Stimulated activated CD8-positive, alpha-beta memory T cell treated with anti-CD3 and anti-CD28 coated beads, Interleukin-7, amount 100 ng/mL, for 48 hours (primary cell): Measurements from ENCODE around the gene DUS3L.
"Not testable (repeated sequence)": the region's sequence is repeated elsewhere in the genome, so short reads cannot be mapped to it uniquely, and the experiment has no call there.

Source experiments
- DNase-seq, 2 donors: peaks; one replicate each; pipeline ENCODE4 v3.0.0-alpha.2; 2020; ENCODE audit warnings: low read depth in 1 of 2; ENCODE audit errors: extremely low read depth in 1 of 2

DUS3L gene

GRCh38 chr19:5775668-5776309 is 15.2 kb downstream of the DUS3L start:
- no peak for DNase-seq

- no peak for DNase-seq
Measured at GRCh38 chr19:5774921-5775320, 16.0 kb downstream of the DUS3L start.

- no peak for DNase-seq
Measured at GRCh38 chr19:5773276-5773675, 17.7 kb downstream of the DUS3L start.

DNA sequence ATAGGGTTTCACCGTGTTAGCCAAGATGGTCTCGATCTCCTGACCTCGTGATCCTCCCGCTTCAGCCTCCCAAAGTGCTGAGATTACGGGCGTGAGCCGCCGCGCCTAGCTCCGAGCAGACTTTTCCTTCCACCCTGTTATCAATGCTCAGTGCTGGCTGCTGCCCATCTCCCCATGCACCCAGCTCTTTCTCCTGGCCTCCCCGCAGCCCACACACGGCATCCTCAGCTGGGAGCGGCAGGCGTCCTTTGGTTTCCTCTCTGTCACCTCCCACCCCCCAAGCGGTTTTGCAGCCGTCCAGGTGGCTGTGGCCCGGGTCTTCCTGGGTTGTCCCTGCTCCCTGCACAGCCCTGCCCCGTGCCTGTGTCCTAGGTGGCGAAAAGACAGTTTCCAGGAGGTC is 18.5 kb downstream of the DUS3L start:
- no peak for DNase-seq

DNA sequence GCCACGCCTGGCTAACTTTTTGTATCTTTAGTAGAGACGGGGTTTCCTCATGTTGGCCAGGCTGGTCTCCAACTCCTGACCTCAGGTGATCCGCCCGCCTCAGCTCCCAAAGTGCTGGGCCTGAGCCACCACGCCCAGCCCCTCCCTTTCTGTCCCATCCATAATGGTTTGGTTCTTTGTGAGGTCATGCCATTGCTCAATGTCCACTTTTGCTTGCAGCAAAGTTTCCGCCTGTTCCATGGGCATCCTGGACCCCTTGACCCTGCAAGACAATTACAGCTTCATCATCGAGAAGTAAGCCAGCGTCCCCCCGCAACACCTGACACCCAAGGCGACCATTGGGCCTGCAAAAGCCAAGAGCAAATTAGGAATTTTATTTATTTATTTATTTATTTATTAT is 23.0 kb downstream of the DUS3L start:
- DNase-seq = no peak

DNA sequence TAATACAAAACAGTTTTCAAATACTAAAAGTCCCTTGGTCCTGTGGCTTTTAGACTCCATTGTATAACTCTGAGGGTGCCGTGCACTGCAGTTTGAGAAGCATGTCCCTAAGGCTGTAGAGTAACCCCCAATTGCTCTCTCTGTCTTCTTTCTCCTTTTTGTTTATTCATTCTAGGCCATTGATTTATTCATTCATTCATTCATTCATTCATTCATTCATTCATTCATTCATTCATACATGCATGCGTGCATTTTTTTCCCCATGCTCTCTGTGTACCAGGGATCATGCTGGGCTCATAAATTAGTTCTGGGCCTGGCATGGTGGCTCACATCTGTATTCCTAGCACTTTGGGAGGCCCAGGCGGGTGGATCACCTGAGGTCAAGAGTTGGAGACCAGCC is 25.7 kb downstream of the DUS3L start:
- no peak for DNase-seq

GRCh38 chr19:5762608-5763217 is 28.2 kb downstream of the DUS3L start:
- DNase-seq = no peak

- no peak for DNase-seq
Measured at GRCh38 chr19:5753743-5754142, 37.2 kb downstream of the DUS3L start.

GRCh38 chr19:5751709-5752108 is 39.3 kb downstream of the DUS3L start:
- DNase-seq = no peak

GRCh38 chr19:5749505-5749904 is 41.5 kb downstream of the DUS3L start:
- no peak for DNase-seq

GRCh38 chr19:5748920-5749319 is 42.0 kb downstream of the DUS3L start:
- DNase-seq = not testable (repeated sequence)

- DNase-seq = not testable (repeated sequence)
Measured at GRCh38 chr19:5744999-5745398, 46.0 kb downstream of the DUS3L start.

GRCh38 chr19:5743630-5744029 is 47.3 kb downstream of the DUS3L start:
- DNase-seq = no peak

DNA sequence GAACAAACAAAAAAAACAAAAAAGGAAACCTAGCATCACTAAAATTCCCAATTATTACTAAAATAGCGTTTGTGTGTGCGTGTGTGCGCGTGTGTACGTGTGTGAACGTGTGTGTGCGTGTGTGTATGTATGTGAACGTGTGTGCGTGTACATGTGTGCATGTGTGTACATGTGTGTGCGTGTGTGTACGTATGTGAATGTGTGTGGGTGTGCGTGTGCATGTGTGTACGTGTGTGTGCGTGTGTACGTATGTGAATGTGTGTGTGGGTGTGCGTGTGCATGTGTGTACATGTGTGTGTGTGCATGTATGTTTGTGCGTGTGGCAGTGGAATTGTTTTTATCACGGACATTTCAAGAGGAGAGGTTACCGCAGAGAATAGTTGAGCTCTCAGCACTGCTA is 48.9 kb downstream of the DUS3L start:
- DNase-seq = no peak

DNA sequence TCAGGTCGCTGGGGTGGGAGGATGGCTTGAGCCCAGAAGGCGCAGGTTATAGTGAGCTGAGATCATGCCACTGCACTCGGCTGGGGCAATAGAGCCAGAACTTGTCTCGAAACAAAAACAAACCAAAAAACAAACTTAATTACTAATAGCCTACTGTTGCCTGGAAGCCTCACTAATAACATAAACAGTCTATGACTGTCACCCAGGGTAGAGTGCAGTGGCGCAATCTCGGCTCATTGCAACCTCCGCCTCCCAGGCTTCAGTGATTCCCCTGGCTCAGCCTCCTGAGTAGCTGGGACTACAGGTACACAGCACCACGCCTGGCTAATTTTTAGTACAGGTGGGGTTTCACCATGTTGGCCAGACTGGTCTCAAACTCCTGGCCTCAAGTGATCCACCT is 52.5 kb downstream of the DUS3L start:
- DNase-seq = no peak
